Stimulated activated CD8-positive, alpha-beta memory T cell treated with anti-CD3 and anti-CD28 coated beads, Interleukin-12 subunit alpha, Interleukin-12 subunit beta, amount 100 ng/mL, for 24 hours (primary cell): ENCODE data around the gene YY1.
A peak's percentile ranks its signal among the peaks of the same experiment; 100 is the strongest.
"Not testable (repeated sequence)": the region's sequence is repeated elsewhere in the genome, so short reads cannot be mapped to it uniquely, and the experiment has no call there.

Experiments used
- DNase-seq: peaks from one replicate; pipeline ENCODE4 v3.0.0-alpha.2; 2020; ENCODE audit errors: extremely low read depth

The YY1 gene

GRCh38 chr14:100283984-100284881, 45.3 kb downstream of the YY1 start:
- no peak for DNase-seq

- peak; percentile 53 for DNase-seq
Measured at GRCh38 chr14:100285021-100285912, 46.3 kb downstream of the YY1 start.

GRCh38 chr14:100285913-100286400, 47.0 kb downstream of the YY1 start:
- no peak for DNase-seq

GRCh38 chr14:100286484-100287191, 47.7 kb downstream of the YY1 start:
- DNase-seq: no peak

GRCh38 chr14:100287202-100287997, 48.5 kb downstream of the YY1 start:
- DNase-seq: no peak

GRCh38 chr14:100287998-100288295, 49.0 kb downstream of the YY1 start:
- not testable (repeated sequence) for DNase-seq

GRCh38 chr14:100288382-100289185, 49.6 kb downstream of the YY1 start:
- no peak for DNase-seq

- DNase-seq: no peak
Measured at GRCh38 chr14:100289916-100290606, 51.1 kb downstream of the YY1 start.

GRCh38 chr14:100290607-100291304, 51.8 kb downstream of the YY1 start:
- DNase-seq: no peak

- no peak for DNase-seq
Measured at GRCh38 chr14:100291305-100292075, 52.5 kb downstream of the YY1 start.

GRCh38 chr14:100292301-100292775, 53.4 kb downstream of the YY1 start:
- DNase-seq: no peak

GRCh38 chr14:100292776-100293461, 54.0 kb downstream of the YY1 start:
- DNase-seq: no peak

GRCh38 chr14:100293497-100294212, 54.7 kb downstream of the YY1 start:
- no peak for DNase-seq

- no peak for DNase-seq
Measured at GRCh38 chr14:100294213-100294962, 55.4 kb downstream of the YY1 start.

- no peak for DNase-seq
Measured at GRCh38 chr14:100294963-100295330, 56.0 kb downstream of the YY1 start.
